ENCODE measurements around the gene NOXA1. TPM values are rescaled to one million over a fixed set of nuclear protein-coding genes. Genes with fewer than 3 reads are reported as not detected.
"Not testable (repeated sequence)": the region's sequence is repeated elsewhere in the genome, so short reads cannot be mapped to it uniquely, and the experiment has no call there.

The NOXA1 gene
- total RNA-seq, 2 donors from 2014 or later = 3.5 to 9.6 TPM

- DNase-seq (ENCODE audit: low spot score) = no peak
- Histone ChIP-seq H3K36me3 (no peaks in the 10 kb centered on the region), H3K27me3 (replicated peaks; ENCODE audit: insufficient read depth) (no peaks in the 10 kb centered on the region), H3K4me1 (ENCODE audit: control insufficient read depth in 1 of 2, low read depth in 2 of 2) (no peaks in the 10 kb centered on the region), H3K9me3 (no peaks in the 10 kb centered on the region), H3K27ac (no peak overlapping the region), H3K4me3 (no peak overlapping the region)
- no peak for TF ChIP-seq CTCF (IDR thresholded peaks at IDR 0.05)
- no peak for ATAC-seq (ENCODE audit: insufficient number of reproducible peaks, low FRiP score, low read depth)
Observed at GRCh38 chr9:137385061-137385655, 38.0 kb upstream of the NOXA1 start.

GRCh38 chr9:137386507-137387113 is 36.6 kb upstream of the NOXA1 start:
- DNase-seq (ENCODE audit: low spot score); ATAC-seq (ENCODE audit: insufficient number of reproducible peaks, low FRiP score, low read depth); H3K9me3 ChIP-seq; H3K27ac ChIP-seq; H3K4me1 ChIP-seq (ENCODE audit: control insufficient read depth in 1 of 2, low read depth in 2 of 2); H3K36me3 ChIP-seq; H3K27me3 ChIP-seq (replicated peaks; ENCODE audit: insufficient read depth); H3K4me3 ChIP-seq: not testable (repeated sequence)

- Histone ChIP-seq H3K4me1 (ENCODE audit: control insufficient read depth in 1 of 2, low read depth in 2 of 2) (no peaks in the 10 kb centered on the region), H3K4me3 (no peak overlapping the region), H3K27me3 (replicated peaks; ENCODE audit: insufficient read depth) (no peaks in the 10 kb centered on the region), H3K36me3 (no peaks in the 10 kb centered on the region), H3K9me3 (no peaks in the 10 kb centered on the region), H3K27ac (no peak overlapping the region)
- TF ChIP-seq CTCF (IDR thresholded peaks at IDR 0.05) = no peak
- no peak for DNase-seq (ENCODE audit: low spot score)
- no peak for ATAC-seq (ENCODE audit: insufficient number of reproducible peaks, low FRiP score, low read depth)
Observed at GRCh38 chr9:137387114-137387890, 35.9 kb upstream of the NOXA1 start.

GRCh38 chr9:137387891-137388560 is 35.2 kb upstream of the NOXA1 start:
- no peak for DNase-seq (ENCODE audit: low spot score)
- Histone ChIP-seq H3K36me3 (no peaks in the 10 kb centered on the region), H3K27ac (no peak overlapping the region), H3K9me3 (no peaks in the 10 kb centered on the region), H3K4me1 (ENCODE audit: control insufficient read depth in 1 of 2, low read depth in 2 of 2) (no peaks in the 10 kb centered on the region), H3K4me3 (no peak overlapping the region), H3K27me3 (replicated peaks; ENCODE audit: insufficient read depth) (no peaks in the 10 kb centered on the region)
- no peak for TF ChIP-seq CTCF (IDR thresholded peaks at IDR 0.05)
- ATAC-seq (ENCODE audit: insufficient number of reproducible peaks, low FRiP score, low read depth) = no peak

- Histone ChIP-seq H3K36me3 (no peaks in the 10 kb centered on the region), H3K27ac (no peak overlapping the region), H3K4me3 (no peak overlapping the region), H3K9me3 (no peaks in the 10 kb centered on the region), H3K27me3 (replicated peaks; ENCODE audit: insufficient read depth) (no peaks in the 10 kb centered on the region), H3K4me1 (ENCODE audit: control insufficient read depth in 1 of 2, low read depth in 2 of 2) (no peaks in the 10 kb centered on the region)
- no peak for DNase-seq (ENCODE audit: low spot score)
- ATAC-seq (ENCODE audit: insufficient number of reproducible peaks, low FRiP score, low read depth) = no peak
- no peak for TF ChIP-seq CTCF (IDR thresholded peaks at IDR 0.05)
Observed at GRCh38 chr9:137388589-137389427, 34.4 kb upstream of the NOXA1 start.
